NCI-H2029 (cell line): Measurements from ENCODE around the gene SLC6A20.

Source experiments
- DNase-seq: peaks from one replicate; lab custom pipeline; 2025; lab: John Stamatoyannopoulos, UW

SLC6A20 gene

DNA sequence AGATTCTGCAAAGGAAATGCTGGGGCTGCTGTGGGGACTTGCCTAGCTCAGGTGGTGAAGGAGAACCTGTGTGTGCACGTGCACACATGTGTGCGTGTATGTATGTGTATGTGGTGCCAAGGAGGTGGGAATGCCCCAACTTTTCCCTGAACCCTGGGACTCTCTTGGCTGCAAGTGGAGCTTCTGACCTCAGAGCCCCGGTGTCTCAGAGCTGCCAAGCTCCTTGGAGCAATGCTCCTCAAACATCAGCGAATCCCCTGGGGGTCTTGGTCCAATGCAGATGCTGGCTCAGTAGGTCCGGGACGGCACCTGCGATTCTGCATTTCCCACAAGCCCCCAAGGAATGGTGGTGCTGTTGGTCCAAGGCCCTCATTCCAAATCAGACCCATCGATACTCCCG is 5.8 kb upstream of the SLC6A20 start:
- no peak for DNase-seq

DNA sequence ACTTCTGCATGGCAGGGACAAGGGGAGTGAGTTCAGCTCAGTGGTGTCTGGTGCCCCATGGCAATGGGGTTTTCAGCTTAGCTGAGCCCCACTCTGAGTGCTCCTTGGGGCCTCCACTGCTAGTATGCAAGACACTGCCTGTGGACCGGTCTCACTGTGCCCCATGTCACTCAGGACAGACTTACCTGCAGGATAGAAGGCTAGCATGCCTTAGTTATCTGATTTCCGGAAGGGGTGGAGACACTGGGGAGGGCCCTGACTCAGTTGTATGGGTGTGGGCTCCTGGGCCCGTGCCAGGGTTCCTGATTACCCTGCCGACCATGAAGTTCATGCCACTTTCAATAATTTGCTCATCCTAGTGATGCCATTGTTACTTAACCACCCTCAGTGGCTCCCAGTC is 4.3 kb upstream of the SLC6A20 start:
- DNase-seq = no peak

DNA sequence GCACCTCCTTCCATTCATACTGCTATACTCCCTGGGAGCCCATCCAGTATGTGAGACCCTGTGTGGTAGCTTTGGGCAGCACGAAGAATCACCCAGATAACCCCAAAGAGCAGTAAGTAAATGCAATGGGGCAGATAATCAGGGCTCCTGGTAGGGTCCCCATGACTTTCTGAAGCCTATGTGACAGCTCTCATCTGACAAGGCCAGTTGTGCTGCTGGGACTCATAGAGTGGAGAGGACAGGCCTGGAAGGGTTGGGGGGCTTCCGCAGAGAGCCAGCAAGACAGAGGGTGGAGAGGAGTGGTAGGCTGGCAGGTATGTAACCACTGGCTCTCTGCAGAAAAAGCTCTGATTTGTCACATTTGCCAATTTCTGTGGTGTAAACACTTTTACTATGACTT is 3.2 kb upstream of the SLC6A20 start:
- DNase-seq = no peak

DNA sequence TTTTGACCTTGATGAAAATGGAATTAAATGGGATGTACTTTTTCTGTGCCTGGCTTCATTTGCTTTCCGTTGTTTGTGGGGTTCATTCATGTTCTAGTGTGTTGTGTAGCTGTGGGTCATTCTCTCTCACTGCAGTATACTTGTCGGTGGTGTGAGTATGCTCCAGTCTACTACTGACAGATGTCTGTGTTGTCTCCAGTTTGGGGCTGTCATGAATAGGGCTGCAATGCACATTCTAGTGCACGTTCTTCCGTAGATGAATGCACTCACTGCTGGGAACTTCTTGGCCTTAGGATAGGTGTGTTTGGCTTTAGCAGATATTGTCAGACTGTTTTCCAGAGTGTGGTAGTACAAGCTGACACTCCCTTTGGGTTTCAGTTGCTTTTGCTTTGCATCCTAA is 1.7 kb upstream of the SLC6A20 start:
- DNase-seq = no peak

DNA sequence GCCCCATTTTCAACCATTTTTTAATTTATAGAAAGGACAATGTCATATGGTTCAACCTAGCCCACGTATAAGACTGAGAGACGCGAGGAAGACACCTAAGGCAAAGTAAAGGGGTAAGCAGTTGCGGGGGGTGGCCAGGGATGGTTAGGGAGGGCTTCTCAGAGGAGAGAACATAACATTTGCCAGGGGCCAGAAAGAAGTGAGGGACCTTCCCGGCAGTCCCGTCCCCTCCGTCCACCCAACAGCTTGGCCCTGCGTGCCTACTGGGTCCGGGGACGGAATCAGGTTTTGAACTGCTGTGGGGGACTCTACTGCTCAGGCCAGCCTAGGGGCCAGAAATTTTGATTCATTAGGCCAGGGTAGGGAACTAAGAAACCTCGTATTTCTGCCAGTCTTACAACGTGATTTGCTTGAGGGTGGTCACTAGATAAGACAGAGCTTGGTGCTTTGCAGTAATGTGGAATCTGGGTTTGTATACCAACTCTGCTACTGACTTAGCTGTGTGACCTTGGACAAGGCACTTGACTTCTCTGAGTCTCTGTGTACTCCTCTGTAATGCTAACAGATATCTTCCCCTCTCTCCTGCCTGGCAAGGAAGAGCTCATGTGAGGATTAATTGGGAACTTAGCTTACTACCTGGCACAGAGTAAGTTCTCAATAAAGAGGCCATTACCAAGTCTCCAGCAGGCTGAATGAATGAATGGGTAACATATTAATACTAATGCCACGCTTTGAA is 734 bp upstream of the SLC6A20 start:
- DNase-seq = no peak

DNA sequence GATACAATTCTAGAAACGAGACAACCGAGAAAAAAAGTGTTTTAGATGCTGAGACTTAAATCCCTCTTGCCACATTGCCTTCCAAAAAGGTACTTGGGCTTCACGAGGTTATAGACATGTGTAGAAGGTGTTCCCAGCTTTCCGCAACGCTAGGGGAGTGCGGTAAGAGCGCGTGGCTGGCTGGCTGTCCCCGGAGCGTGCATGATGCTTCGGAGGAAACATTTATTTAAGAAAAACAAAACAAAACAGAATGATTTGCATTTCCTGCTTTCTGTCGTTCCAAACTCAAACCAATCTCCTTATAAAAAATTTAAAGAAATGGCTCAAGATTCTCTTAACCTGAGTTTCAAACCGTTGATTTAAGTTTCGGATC is 841 bp downstream of the SLC6A20 start:
- DNase-seq = no peak

DNA sequence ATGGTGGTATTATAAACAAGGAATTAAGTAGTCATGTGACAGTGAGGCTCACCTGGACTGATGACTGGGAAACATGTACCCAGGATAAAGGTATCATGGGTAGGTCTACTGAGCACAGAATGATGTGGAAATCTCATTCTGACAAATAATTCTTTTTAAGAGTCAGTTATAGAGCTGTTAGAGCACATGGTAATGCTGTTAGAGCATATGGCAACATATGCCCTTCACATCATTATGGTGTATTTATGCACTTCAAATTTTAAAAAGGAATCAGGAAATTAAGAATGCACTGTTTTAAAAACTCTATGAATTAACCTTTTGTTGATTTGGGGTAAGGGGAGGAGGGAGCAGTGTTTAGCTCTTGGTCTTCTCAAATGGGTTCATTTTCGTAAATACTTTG is 1.7 kb downstream of the SLC6A20 start:
- DNase-seq = no peak

DNA sequence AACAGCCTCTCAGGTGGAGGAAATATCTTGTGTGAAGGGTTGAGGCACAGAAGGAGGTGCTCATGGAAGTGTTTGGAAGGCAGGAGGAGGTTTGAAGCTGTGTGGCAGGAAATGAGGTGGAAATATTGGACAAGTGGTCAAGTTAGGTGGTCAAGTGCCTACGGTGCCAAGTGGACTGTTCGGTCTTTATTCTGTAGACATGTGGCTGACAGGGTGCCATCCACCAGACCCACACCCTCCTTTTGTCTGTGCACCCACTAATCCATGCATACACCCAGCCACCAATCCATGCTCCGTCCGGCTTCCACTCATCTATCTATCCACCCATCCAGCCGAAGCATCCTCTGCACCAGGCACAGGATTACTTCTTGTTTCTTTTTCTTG is 2.2 kb downstream of the SLC6A20 start:
- DNase-seq = no peak

DNA sequence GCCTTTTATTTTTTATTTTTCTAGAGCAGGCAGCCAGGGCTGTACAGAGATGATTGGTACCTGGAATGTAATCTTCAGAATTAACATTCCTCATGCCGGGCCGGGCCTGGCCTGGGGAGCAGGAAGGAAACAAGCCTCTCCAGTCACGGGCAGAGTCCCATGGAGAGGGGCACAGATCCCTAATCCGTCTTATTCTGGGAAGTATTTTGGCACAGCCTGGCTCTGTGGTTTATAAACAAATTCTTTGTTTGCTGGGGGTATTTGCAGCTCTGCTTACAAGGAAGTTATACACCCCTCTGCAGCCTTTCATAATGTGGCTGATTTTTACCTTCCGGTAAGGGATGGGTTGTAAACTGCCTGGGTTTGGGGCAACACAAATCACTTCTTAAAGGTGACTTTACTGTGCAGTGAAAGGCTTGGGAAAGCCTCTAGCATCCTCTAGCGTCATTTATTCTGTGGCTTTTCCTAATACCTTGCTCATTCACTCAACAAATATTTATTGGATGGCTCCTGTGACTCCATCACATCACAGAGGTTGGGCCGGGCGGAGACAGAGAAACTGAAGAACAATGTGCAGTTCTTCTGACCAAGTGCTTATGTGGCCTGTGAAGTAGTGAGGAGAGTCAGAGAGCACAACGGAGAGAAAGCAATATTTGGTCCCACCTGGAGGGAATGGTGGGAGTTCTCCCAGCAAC is 2.7 kb downstream of the SLC6A20 start:
- DNase-seq = no peak

DNA sequence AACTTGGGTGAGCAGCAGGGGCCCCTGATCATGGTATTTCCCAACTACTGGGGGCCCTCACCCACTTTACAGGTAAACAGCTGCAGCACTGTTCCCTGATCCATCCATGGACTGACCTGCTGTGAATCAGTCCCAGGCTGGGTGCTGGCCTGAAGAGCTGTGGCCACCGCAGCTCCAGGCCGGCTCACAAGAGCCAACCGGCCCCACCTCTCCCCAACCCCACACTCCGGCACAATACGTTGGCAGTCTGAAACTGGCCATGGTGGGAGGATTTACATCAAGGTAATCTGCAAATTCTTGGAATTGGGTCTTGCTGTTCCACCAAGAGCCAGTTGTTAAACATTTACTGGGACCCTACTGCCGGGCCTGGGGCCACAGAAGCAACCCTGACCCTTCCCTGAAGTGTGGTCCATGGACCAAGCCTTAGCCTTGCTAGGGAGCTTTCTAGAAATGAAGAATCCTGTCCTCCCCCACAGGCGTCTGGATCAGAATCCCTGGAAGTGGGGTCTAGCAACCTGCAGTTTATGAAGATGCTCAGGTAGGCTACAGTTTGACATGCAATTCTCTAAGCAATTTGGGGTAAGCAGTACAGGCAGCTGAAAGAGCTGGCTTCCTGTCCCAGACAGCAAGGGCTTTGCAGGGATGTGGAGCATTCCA is 3.7 kb downstream of the SLC6A20 start:
- DNase-seq = no peak

DNA sequence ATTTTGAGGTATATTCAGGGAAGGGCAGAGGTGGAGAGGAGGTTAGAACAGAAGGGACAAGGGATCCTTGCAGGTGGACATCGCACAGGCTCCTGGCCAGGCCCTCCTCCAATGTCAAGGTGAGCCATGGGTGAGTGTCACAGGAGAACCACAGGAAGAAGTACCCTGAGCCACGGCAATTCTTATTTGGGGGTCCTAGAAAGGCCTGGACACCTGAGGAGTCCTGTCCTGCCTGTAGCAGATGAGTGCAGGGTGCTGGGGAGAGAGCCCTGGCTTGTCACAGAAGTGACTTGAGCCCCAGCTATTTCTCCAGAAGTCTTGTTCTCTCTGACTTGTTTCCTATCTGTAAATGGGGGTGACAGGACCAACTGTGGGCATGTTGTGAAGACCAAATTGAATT is 4.3 kb downstream of the SLC6A20 start:
- DNase-seq = no peak

DNA sequence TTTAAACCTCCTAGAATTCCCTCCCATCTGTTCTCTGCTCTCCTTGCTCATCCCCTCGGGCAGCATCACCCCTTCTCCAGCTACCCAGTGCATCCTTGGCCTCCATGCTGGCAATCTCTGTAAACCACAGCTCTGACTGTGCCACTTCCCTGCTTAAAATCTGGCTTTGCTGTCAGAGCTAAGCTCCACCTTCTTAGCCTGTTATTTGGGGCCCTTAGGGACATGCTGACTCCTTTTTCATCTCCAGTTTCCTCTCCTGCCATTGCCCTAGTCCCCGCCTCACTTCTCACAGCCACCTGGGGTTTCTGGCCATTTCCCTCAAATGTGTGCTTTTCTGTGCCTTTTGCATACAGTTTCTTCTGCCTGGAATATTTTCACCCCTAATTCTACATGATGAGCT is 5.7 kb downstream of the SLC6A20 start:
- no peak for DNase-seq

DNA sequence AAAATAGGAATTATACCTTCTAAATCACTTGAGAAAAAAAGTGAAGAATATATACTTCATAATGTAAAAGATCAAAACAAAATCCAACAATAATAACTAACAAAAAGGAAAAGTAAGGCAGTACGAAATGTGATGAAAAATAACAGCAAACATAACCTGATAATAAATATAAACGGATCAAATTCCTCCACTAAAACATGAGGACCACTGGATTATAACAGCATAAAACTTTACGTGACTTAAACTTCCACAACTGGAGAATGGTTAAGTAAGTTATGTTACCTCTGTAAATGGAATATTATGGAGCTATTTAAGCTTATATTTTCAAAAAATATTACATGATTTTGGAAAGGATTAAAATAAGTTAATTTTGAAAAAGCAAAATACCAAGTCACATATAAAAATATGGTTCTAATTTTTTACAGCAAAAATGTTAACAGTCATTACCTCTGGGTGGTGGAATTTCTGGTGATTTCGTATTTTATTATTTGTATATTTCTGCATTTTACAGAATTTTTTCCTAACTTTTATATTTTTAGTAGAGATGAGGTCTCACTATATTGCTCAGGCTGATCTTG is 7.0 kb downstream of the SLC6A20 start:
- DNase-seq = no peak

DNA sequence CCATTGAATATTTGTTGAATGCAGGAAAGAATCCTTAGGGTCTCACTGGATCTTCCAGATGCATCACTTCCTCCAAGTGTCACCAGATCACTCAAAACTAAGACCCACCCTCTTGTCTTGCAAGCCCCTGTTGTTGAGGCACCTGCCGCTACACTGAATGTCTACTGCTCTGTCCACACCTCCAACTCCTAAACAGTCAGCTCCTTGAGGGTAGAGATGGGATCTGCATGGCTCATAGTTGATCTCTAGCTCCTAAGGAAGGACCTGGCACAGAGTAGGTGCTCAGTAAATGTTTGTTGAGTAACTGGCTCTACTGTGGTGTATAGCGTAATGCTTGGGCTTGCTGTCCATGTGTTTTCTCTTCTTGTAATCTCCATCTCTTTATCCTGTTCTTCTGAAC is 8.8 kb downstream of the SLC6A20 start:
- no peak for DNase-seq

DNA sequence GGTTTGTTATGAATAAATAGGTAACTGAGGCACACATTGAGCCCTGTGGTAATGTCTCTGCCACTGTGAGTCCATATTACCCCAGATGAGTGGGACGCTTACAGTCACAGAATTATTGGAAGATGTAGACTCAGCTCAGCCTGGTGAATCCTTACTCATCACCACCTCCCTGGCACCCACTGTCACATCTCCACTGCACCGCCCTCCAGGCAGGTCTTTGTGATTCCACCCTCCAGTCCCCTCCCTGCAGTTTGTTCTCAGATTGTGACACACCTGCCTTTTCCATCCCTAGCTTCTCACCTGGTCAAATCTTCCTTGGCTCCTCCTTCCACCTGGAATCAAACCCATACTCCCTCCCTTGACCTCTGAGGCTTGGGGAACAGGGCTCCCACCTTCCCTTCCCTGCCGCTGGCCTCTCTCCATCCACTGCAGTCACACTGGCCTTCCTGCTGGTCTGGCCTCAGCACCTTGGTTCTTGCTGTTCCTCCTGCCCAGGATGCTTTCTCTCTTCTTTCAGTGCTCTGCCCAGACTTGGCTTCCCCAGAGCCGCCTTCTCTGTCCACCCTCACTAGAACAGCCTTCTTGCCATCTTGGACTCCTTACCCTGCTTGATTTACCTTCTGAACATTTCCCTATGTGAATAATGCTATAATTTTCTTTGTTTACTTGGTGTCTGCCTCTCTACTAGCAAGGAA is 9.4 kb downstream of the SLC6A20 start:
- DNase-seq = no peak

DNA sequence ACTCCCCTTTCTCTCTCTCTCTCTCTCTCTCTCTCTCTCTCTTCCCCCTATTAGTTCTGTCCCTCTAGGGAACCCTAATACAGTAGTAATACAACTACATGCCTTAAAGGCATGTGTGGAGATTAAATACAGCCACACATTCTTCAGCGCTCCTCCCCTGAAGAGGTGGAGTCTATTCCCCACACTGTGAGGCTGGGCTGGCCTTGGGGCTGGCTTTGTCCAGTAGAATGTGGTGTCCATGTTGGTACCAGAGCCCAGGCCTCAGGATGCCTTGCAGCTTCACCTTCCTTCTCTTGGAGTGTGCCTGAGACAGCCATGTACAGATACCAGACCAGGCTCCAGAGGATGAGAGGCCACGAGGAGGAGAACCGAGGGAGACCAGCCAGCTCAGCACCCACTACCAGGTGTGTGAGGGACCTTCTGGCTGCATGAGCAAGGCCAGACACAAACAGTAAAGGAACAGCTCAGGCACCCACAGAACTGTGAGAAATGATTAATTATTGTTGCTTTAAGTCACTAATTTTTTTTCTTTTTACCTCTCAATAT is 10.7 kb downstream of the SLC6A20 start:
- no peak for DNase-seq

DNA sequence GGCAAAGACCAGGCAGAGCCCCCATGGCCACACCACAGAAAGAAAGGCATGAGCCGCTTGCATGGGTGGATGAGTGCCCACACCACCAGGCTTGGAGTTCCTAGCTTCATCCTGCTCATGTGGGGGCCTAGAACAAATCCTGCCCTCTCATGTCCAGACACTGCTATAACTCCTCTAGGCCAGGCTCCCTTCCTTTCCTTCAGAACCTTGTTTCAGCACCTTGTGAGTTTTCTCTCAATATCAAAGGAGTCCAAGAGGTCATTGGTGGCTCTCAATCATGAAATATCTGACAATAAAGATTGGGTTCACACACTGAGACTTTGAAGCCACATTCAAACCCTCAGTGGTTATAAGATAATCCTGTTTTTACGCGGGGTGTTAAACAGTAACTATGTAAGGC is 12.7 kb downstream of the SLC6A20 start:
- no peak for DNase-seq

DNA sequence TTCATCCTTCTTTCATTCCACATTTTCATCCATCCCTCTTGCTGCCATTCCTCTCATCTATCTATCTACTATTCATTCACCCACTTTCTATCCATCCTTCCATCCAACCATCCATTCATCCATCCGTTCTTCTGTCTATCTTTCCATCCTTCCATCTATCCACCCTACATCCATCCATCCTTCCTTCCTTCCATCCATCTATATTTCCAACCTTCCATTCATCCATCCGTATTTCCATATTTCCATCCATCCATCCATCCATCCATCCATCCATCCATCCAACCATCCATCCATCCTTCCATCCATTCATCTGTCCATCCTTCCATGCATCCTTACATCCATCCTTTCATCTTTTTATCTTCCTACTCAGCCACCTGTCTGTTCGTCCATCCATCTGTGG is 14.0 kb downstream of the SLC6A20 start:
- DNase-seq = no peak

DNA sequence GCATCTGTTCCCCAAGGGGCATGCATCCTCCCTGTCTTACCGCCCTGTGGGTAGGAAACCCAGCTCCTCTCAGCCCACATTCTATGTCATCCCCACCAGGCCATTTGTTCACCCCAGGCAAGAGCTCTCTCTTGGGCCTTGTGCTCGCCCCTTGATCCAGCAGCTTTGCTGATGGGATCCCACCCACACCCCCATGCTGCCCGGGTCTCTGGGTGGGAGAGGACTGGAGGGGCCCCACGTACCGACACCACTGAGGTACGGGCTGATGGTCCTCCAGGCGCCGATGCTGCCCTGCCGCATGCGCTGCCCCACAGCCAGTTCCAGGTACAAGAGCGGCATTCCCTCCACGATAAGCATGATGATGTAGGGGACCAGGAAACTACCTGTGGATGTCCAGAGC is 14.5 kb downstream of the SLC6A20 start:
- no peak for DNase-seq

DNA sequence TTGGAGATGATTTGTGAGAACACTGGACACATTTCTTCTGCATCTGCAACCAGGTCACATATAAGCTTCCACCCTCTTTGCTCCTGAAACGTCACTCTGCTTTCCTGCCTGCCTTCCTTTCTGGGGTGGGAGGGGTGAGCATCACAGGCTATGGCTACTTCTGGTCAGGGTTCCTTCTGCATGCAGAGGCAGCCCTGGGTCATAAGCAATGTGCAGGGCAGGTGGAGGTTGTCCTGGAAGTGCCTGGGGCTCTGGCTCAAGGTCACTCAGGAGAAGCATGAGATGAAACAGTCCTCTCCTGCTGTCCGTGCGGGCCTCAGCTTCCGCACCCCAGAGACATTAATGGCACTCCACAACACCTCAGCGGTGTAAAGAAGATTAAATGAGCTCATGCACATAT is 15.1 kb downstream of the SLC6A20 start:
- DNase-seq = no peak

DNA sequence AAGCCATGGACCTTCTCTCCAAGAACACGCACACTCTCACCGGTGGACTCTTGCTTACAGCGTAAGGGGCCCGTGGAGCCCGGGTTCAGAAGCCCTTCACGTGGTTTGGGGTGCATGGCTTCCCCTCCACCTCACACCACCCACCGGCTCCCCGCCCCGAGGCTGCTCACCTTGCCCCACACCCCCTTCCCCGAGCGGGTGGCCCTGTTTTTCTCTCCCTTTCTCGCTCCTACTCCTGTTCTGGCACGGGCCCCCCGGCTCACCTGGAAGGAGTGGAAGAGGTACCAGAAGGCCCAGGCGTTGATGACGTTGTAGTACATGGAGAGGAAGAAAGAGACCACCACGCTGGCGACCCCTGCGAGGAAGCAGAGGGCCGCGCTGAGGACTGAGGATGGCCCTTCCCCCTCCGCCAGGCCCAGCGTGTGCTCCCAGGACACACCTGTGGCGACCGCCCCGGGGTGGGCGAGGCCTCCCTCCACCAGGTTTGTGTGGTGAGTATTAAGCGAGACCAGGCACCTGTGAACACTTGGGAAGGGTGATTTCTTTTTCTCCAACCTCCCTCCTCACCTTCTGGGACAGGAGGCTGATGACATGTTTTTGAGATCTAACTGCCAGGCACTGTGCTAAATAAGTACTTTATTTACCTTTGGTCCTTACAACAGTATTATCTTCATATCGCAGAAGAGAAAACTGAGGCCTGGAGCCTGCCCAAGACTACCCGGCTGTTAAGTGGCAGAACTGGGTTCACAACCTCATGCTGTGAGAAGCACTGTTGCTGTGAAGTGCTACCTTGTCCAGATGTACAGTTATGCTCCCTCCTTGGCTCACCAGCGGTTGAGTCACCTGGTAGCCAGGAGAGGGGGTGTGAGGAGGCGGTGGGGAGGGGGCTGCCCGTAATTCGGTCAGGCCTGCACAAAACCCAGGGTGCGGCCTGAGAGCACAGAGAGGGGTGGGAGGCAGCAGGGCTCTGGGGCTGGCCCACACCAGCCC is 16.3 kb downstream of the SLC6A20 start:
- DNase-seq = peak; percentile 59
